A549 treated with AZD9567 at 1 μM for 4 hours (cell line): ENCODE measurements around the gene DMRTB1. TPM values are rescaled to one million over a fixed set of nuclear protein-coding genes. Genes with fewer than 3 reads are reported as not detected.

Experiments
- total RNA-seq: library from RNA; stranded (reverse); fragments of 200-300 nt; extraction: Qiagen RNA extraction; gene quantifications from 5 replicates; pipeline ENCODE4 v1.2.3, GENCODE V29; 2022; ENCODE audit not compliant: insufficient read depth

Gene DMRTB1
- total RNA-seq: not detected in 5 replicates

GRCh38 chr1:53459321-53460175 is at the start of gene DMRTB1:
Gene DMRTB1 (plus strand): TSS chr1:53459399. CDS start chr1:53459454, 55 bp downstream.

Other genes starting within 250 kb of the DMRTB1 start
- gene CZIB, start 238.8 kb upstream of the DMRTB1 start, total RNA-seq: 33.2 to 34.6 TPM (median 34.2 TPM) in 5 replicates
- 60.8 to 71.6 TPM (median 65.2 TPM) in 5 replicates for gene MAGOH, start 220.9 kb upstream of the DMRTB1 start, total RNA-seq
- gene LRP8, start 131.3 kb upstream of the DMRTB1 start, total RNA-seq: 34.7 to 45.3 TPM (median 41.8 TPM) in 5 replicates